ENCODE measurements around the gene B4GALNT1.
"Not testable (repeated sequence)": the region's sequence is repeated elsewhere in the genome, so short reads cannot be mapped to it uniquely, and the experiment has no call there.

The B4GALNT1 gene

DNA sequence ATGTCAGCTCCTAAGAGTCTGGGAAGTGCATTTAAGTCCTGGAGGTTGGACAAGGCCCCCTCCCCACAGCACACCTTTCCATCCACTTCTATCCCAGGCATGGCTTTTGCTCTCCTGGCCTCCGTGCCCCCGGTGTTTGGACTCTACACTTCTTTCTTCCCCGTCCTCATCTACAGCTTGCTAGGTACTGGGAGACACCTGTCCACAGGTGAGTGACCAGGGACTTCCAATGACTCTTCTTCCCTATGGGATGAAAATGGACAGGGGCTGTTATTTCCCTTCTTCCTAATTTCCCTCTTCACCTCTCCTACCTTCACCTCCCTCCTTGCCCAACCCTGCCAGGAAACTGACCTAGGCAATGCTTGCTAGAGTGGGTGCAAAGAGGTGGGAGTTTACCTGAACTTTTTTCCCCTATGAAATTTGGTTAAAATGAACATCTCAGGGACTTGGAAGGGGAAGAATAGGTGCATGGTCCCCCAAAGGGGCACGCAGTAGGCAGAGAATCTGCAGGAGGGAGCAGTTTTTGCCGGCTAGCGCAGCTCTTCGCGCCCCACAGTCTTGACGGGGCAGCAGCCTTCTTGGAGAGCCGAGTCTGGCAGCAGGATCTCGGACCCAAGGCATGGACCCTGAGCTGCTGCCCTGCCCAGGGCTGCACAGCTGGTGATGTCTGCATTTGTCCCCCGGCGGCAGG is 12.6 kb downstream of the B4GALNT1 start:
- DNase-seq = no peak

DNA sequence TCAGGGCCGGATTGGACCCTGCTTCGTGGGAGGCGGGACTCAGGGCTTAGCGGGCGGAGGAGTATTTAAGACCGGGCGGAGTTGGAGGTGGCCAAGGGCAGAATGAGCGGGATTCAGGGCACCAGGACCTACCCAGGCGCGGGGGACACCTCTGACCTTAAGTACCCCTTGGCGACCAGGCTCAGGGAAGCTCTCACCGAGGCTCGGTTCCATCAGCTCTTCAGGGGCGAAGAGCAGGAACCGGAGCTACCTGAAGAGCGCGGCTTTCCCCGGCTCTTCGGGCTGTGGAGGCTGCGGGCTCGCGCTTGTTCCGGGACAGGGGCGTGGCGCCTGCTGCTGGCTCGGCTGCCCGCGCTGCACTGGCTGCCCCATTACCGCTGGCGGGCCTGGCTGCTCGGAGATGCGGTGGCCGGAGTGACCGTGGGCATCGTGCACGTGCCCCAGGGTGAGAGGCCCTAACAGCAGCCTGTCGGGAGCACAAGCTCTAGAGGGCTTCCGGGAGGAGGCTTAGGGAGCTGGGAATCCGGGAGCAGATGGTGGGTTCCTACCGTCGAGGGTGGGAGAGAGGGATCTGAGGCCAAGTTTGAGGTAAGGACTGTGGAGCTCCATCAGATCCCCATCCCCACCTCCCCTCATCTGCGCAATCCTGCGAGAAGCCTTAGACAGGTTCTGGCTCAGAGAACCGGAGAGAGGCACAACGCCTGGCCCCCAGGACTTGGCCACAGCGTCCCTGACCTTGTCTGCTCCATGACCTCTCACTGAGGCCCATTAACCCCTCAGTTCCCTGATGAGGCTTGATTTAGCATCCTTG is 13.4 kb downstream of the B4GALNT1 start:
- DNase-seq = no peak

DNA sequence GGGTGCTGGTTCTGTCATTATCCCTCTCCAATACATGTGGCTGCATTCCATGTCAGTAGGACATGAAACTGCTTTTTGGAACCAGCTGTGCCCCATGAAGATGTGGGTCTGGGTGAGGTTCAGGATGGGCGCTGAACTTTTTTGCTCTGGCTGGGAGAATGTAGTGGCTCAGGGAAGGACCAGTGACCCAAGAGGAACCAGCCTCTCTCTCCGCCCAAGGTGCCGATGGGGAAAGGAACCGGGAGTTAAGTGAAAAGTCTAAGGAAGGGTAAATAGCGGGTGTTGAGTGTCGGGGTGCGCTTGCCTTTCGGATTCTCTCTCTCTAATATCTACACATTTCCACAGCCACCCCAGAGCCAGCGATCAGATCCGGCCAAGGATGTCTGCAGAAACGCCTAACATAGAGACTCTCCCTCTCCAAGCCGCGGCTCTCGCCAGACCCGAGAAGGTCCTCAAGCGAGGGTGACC is 14.0 kb downstream of the B4GALNT1 start:
- no peak for DNase-seq

DNA sequence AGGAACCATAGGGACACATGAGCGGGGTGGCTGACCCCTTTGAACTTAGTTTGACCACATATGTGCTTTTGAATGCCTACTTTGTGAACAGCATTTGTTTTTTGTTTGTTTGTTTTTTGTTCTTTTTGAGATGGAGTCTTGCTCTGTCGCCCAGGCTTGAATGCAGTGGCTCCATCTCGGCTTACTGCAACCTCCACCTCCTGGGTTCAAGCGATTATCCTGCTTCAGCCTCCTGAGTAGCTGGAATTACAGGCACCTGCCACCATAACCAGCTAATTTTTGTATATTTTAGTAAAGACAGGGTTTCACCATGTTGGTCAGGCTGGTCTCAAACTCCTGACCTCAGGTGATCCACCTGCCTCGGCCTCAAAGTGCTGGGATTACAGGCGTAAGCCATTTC is 14.6 kb downstream of the B4GALNT1 start:
- DNase-seq = not testable (repeated sequence)

DNA sequence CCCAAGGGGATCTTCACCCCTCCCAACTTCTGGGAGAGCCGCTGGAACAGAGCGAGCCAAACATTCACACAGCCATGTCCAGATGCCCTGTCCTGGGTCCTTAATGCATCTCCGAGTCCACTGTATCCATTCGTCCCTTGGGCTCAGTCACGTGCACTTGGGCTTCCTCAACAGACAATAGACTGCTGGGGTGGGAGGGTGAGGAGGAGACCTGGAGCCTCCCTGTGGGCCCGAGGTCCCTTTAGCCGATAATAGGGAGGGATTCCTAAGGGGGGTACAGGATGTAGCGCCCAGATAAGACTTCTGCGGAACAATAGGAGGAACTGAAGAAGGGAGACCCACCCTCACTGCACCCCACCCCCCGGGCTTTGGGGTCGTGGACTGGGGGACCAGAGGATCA is 15.1 kb downstream of the B4GALNT1 start:
- no peak for DNase-seq

DNA sequence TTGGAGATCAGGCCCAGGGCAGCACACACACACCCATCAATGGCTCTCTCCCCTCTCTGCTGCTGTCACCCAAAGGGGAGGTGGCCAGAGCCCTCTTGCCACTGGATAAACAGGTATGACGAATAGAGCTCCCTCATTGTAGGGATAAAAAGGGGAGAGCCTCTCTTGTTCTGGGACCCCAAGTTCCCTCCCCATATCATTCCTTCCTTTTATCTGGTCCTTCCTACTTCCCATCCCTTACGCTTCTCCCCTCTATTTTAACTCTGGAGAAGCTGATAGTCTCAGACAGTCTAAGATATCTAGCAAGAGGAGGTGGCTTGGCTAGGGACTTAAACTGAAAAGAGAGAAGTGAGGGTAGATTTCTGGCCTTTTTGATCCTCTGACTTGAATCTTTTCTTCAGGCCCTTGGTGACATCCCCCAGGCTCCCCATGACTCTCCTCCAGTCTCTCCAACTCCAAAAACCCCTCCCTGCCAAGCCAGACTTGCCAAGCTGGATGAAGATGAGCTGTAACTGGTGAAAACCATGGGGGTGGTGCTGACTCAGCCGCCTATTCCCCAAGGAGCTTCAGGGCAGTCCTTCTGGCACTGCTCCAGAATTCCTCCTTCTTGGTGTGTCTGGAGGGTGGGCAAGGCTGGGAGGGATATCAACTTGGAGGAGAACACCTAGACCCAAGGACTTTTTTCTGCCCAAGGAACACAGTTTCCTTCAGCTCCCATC is 16.5 kb downstream of the B4GALNT1 start:
- no peak for DNase-seq

DNA sequence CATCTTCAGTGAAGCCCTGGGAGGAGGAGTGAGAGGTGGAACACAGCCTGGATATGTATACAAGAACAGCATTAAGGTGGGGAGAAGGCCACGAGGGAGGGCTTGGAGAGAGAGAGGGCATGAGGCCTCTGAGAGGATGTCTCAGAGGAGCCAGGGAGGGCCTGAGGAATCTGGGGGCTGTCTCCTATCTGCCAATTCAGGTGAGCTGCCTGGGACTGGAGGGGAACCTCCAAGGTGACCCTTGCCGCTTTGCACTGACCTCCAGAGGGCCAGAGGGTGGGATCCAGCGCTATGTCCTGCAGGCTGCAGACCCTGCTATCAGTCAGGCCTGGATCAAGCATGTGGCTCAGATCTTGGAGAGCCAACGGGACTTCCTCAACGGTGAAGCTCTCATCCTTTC is 17.4 kb downstream of the B4GALNT1 start:
- no peak for DNase-seq

DNA sequence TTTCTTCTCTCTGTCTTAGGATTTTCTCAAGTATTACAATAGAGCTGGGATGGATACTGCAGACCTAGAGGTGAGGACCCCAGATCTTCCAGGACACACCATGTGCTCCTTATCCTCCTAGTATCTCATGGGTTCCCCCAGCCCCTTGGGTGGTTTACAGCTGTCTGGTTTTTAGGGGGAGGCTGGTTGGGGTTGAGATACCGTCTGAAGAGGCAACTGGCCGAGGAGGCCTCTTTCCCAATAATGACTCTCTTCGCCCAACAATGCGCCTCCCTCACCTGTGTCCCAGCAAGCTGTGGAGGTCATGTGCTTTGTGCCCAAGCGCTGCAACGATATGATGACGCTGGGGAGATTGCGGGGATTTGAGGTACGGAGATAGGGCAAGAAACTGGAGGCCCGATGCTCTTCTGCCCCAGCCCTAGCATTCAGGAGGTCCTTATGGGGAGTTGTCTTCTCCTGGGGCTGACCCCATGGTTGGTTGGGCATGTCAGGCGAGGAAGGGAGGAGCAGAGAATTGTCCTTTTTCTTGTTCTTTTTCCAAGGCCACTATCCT is 18.0 kb downstream of the B4GALNT1 start:
- DNase-seq = no peak

DNA sequence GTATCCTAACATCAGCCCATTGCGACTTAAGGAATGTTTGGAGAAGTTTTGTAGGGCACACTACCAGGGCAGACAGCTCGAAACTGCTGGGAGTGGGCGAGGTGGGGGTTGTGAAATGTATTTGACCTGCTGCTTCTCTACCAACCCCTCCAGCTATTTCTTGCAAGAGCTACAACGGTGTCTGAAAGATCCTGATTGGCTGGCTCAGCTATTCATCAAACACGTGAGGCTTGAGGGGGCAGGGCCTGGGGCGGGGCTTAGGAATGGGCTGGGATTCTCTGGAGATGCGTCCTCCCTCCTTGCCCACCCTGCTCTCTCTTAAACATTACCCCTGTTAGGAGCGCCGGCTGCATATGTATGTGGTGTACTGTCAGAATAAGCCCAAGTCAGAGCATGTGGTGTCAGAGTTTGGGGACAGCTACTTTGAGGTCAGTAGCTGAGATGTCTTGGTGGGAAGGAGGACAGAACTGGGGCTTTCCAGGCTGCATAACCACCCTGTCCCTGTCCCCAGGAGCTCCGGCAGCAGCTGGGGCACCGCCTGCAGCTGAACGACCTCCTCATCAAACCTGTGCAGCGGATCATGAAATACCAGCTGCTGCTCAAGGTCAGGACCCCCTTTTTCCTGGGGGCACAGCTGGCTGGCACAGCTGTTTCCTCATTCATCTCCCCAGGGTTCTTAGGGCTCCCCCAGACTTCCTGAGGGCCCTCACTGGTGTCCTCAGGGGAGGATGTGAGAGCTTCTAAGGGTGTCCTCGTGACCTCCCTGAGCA is 18.6 kb downstream of the B4GALNT1 start:
- DNase-seq = no peak

DNA sequence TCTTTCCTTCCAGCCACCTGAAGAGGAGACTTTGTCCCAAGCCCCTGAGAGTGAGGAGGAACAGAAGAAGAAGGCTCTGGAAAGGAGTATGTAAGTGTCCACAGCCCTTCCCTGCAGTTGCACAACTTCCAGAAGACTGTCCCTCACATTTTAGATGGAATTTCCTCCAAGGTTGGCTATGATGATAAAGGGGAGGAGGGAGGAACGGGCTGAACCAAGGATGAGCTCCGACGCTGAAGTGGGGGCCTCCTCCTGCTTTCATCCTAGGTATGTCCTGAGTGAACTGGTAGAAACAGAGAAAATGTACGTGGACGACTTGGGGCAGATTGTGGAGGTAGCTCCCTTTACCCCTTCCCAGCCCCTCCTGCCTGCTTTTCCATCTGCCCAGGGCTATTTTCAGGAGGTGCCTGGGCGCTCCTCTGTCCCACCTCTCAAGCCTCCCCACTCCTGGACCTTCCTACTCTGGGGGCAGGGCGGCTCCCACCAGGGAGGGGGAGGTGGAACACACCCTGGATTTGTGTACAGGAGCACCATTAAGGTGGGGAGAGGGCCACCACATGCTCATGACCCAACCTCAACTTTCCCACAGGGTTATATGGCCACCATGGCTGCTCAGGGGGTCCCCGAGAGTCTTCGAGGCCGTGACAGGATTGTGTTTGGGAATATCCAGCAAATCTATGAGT is 19.4 kb downstream of the B4GALNT1 start:
- no peak for DNase-seq

DNA sequence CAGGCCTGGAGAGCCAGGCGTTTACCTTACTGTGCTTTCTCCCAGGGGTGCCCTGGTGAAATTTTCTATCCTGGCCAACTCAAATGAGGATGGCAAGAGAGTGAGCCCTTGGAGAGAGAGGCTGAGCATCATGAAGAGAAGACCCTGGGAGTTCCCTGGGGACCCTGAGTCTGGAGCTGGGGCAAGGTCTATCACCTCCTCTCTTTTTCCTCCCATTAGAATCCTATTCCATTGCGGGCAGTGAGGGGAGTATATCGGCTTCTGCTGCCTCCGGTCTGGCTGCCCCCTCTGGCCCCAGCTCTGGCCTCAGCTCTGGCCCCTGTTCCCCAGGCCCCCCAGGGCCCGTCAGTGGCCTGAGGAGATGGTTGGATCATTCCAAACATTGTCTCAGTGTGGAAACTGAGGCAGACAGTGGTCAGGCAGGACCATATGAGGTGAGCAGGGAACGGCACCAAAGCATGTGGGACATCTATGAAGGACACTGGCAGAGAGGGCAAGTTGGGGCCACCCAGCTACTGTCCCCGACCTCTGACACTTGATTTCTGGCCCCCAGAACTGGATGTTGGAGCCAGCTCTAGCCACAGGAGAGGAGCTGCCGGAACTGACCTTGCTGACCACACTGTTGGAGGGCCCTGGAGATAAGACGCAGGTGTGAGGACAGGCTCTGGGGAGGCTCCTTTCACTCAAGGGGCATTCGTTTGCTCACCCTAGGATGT is 20.1 kb downstream of the B4GALNT1 start:
- no peak for DNase-seq

DNA sequence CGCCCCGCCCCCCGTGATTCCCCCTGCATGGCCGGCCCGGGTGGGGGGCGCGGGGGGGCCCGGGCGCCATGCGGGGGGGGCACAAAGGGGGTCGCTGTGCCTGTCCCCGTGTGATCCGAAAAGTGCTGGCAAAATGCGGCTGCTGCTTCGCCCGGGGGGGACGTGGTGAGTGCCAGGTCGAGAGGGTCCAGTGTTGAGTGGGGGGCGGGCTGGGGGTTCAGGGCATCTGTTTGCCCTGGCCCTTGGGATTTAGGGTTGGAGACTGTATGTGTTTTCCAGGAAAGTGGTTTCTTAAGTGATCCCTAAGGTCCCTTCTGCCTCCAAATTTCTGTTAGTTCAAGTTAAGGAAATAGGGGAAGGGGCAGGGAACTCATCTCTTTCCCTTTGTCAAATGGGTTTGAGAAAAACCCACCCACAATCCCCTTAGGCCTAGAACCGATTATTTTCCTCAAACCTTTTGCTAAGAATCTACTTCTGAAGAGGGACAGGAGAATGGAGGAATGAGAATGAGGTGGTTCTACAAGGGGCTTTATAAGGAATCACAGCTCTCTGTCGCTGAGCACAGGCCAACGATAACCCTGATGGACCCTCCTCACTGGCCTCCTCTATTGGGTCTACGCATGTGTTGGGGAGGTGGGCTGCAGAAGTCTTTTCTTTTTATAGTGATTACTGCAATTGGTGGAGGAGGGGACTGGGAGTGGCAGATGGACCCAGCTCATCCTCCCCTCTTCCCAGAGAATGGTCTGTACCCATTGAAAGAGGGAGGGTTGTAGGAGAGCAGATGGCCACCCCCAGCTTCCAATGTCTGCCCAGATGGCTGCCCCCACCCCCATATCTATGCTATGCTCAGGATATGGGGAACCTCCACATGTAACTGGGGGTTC is 20.9 kb downstream of the B4GALNT1 start:
- DNase-seq = no peak

DNA sequence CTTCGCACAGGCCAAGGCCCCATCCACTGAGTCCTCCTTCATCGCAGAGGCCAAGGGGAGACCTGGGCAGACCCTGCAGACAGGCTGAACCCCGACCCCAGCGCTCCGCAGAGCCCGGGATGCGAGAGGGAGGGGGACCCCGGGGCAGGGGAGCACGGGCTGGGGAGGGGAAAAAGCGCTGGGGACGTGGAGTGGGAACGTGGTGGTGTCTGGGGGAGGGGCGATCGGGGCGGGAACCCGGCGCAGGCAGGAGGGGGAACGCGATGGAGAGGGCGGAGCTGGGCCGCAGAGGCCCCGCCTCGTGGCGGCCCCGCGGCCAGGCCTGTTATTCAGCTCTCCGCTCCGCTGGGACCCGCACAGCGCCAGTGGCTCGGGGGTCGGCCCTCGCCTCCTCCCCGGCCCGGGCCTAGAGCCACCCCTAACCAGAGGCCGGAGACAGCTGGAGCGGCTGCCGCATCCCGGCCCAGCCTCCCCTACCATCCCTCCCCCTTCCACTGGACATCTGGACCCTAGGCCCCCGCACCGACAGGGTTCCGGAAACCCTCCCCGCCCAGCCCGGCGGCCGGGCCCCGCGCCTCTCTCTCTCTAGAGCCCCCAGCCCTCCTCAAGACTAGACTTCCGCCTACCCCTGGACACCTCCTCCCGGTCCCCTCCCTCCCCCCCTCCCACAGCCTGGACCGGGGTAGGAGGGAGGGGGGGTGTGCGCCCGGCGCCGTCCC is 21.7 kb downstream of the B4GALNT1 start, which contains the start of gene ARHGEF25:
Gene ARHGEF25 (plus strand): TSS at position 328 of the 719 bp plus-strand sequence. CDS start 460 bp downstream, outside the sequence.
- DNase-seq = peak; percentile 30

DNA sequence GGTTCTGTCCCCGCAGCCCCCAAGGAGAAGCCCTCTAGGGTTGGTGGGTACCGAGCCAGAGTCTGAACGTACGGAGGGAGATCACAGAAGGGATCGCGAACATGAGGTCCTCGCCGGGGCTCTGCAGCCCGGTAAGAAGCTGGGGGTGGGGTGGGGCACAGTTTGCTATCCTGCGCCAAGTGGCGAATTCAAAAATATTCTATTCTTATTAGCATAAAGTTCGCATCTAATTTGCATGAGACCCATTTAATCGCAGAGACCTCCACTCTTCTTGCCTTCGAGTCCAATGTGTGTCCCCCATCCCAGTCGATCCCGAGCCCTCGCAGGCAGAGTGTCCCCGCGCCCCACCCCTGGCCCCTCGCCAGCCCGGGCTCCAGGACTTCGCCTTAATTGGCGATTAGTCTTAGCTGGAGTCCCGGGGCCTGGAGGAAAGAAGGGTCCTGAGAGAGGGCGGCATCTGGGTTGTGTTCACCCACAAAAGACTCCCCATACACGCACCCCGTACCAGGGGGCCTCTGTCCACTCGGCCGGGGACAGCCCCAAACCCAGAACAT is 22.4 kb downstream of the B4GALNT1 start:
- DNase-seq = no peak

DNA sequence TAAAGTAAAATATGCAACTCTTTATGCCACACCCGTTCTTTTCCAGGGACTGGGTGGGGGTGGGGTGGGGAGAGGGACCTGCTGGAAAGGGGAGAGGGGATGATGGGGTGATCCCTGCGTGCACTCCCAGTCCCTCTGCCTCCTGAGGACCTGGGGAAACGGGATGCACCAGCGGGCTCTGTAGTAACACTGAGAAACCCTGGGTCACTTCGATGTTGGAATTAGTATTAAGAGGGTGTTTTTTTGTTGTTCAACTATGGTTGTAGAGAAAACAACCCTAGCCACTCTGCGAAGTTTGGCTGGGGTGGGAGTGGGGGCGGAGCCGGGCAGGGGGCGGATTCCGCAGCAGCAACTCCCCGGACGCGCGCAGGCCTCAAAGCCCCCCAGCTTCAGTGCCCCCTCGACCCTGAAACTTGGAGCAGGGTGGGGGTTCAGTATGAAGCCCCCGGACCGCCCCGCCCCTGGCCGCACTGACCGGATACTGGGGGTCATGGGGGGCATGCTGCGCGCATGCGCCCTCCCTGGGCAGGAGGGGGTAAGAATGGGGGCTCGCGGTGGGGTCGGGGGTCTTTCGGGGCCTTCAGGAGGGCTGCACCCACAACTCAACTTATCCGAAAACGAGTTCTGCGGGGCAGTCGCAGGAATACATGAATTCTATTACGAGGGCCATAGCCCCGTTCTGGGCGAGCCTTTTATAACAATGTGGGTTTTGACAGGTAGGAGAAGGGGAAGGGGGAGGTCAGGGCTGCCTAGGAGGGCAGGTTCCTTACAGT is 23.0 kb downstream of the B4GALNT1 start:
- DNase-seq = no peak

DNA sequence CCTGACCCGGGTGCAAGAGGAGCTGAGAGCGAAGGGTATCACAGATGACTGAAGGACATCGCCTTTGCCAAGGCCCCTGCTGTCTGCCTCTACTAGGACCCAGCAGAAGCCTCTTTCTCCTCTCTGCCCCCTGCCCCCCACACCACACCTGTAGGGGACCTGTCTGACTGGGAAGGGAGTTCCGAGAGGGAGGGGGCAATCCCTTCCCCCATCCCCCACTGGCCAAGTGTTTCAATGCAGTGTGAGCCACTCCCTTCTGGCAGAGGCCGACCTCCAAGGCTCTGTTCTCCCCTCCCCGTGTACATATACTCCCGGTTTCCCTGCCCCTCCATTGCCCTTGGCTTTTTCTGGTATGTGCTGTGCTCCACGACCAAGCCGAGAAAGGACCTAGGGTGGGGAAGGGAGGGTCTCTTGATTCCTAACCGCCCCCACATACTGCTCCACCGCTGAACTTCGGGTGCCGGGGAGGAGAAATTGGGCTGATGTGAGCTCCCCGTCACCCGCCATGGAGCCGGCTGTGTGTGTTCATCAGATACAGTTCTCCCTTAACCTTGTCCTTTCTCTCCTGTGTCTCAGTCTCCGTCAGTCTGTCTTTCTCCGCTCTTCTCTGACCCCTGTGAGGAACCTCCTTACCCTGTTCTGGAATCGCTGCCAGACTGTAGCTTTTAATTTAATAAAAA is 23.8 kb downstream of the B4GALNT1 start:
- DNase-seq = no peak

DNA sequence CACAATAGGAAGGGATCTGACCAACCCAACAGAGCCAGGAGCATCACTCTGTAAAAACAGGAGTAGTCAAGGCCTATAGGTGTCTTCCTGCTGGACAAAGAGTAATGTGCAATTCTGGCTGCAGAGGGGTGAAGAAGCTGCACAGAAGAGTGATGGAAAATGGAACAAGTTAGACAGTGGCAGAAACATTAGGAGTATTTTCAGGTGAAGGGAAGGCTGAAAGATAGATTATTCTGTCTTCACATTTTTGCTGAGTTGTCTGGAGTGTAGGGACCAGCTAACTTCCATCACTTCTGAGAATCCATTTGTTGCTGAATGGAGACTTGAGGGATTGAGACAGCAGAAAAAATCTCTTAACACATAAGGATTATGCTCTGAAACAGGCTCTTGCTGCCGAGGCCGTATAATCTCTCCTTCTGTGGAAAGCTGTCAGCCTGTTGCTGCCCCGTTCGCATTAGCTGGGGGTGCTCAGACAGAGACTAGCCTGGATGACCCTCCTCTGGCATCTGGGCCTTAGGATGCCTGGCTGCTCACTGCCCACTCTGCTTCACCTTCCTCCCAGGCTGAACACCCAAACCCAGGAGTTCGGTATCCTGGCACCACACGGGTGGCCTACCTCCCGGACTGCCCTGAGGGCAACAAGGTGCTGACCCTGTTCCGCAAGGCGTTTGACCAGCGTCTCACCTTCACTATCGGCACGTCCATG is 24.9 kb downstream of the B4GALNT1 start:
- DNase-seq = no peak

Measured in SHP77 treated with DMSO at 0.1 percent for 48 hours (cell line).